ENCODE data around the gene CASR.

The CASR gene

GRCh38 chr3:122215592-122216298 is 32.3 kb downstream of the CASR start:
- no peak for TF ChIP-seq CTCF (conservative IDR thresholded peaks at IDR 0.05; ENCODE audit: low read length)
- no peak overlapping the region for H3K4me3 ChIP-seq (ENCODE audit: low read length)
- DNase-seq (ENCODE audit: low read depth): no peak

- no peak for DNase-seq (ENCODE audit: low read depth)
- H3K4me3 ChIP-seq (ENCODE audit: low read length): no peak overlapping the region
- TF ChIP-seq CTCF (conservative IDR thresholded peaks at IDR 0.05; ENCODE audit: low read length): no peak
These were observed 34.4 kb downstream of the CASR start for GRCh38 chr3:122217901-122218300.

- DNase-seq (ENCODE audit: low read depth): no peak
- no peak overlapping the region for H3K4me3 ChIP-seq (ENCODE audit: low read length)
- TF ChIP-seq CTCF (conservative IDR thresholded peaks at IDR 0.05; ENCODE audit: low read length): no peak
These were observed 35.9 kb downstream of the CASR start for GRCh38 chr3:122219242-122219872.

GRCh38 chr3:122227036-122227781 is 43.7 kb downstream of the CASR start:
- TF ChIP-seq CTCF (conservative IDR thresholded peaks at IDR 0.05; ENCODE audit: low read length): no peak
- H3K4me3 ChIP-seq (ENCODE audit: low read length): no peak overlapping the region
- DNase-seq (ENCODE audit: low read depth): no peak

- no peak for TF ChIP-seq CTCF (conservative IDR thresholded peaks at IDR 0.05; ENCODE audit: low read length)
- DNase-seq (ENCODE audit: low read depth): no peak
- H3K4me3 ChIP-seq (ENCODE audit: low read length): no peak overlapping the region
These were observed 46.7 kb downstream of the CASR start for GRCh38 chr3:122230174-122230573.

GRCh38 chr3:122231465-122232157 is 48.1 kb downstream of the CASR start:
- no peak overlapping the region for H3K4me3 ChIP-seq (ENCODE audit: low read length)
- TF ChIP-seq CTCF (conservative IDR thresholded peaks at IDR 0.05; ENCODE audit: low read length): no peak
- no peak for DNase-seq (ENCODE audit: low read depth)
